HepG2 (cell line): Measurements from ENCODE around the gene BCAS3. TPM values are rescaled to one million over a fixed set of nuclear protein-coding genes. Genes with fewer than 3 reads are reported as not detected.

Experiments used
- DNMT3B ChIP-seq: conservative IDR thresholded peaks from 2 replicates; pipeline ENCODE4 v1.6.1; 2016; ENCODE audit warnings: missing biosample characterization, control low read depth
- HNRNPLL ChIP-seq: fragments of 200-400 bp; formaldehyde crosslinking; IDR thresholded peaks from 2 replicates; pipeline ENCODE4 v1.6.1; 2017; ENCODE audit warnings: mild to moderate bottlenecking, low read depth, low read length; ENCODE audit not compliant: poor library complexity, severe bottlenecking
- NCOA5 ChIP-seq: sonication (generic); formaldehyde crosslinking; IDR thresholded peaks from 2 replicates; pipeline ENCODE4 v1.4.0; 2020; ENCODE audit warnings: missing genetic modification reagents
- NFATC3 ChIP-seq: sonication (generic); formaldehyde crosslinking; IDR thresholded peaks from 2 replicates; pipeline ENCODE4 v1.5.1; 2020; ENCODE audit warnings: mild to moderate bottlenecking, missing genetic modification reagents
- YY1 ChIP-seq: IDR thresholded peaks from 2 replicates; pipeline ENCODE4 v1.6.1; 2011; ENCODE audit warnings: low read length, low read depth, moderate library complexity, mild to moderate bottlenecking; ENCODE audit not compliant: insufficient read depth, insufficient replicate concordance
- ZBTB21 ChIP-seq: sonication (generic); formaldehyde crosslinking; IDR thresholded peaks from 2 replicates; pipeline ENCODE4 v1.4.0; 2020; ENCODE audit warnings: missing genetic modification reagents
- ZFAT ChIP-seq: sonication (generic); formaldehyde crosslinking; conservative IDR thresholded peaks from 2 replicates; pipeline ENCODE4 v1.8.1; 2023; ENCODE audit warnings: missing genetic modification reagents, inconsistent platforms
- ZFP90 ChIP-seq: sonication (generic); formaldehyde crosslinking; IDR thresholded peaks from 2 replicates; pipeline ENCODE4 v1.8.0; 2022; ENCODE audit warnings: missing genetic modification reagents, mild to moderate bottlenecking, inconsistent platforms, borderline replicate concordance
- ZNF354B ChIP-seq: sonication (generic); formaldehyde crosslinking; IDR thresholded peaks from 2 replicates; pipeline ENCODE4 v1.8.0; 2022; ENCODE audit warnings: mild to moderate bottlenecking, missing genetic modification reagents
- ZNF777 ChIP-seq: sonication (generic); formaldehyde crosslinking; IDR thresholded peaks from 2 replicates; pipeline ENCODE4 v1.4.0; 2020; ENCODE audit warnings: missing genetic modification reagents
- ZZZ3 ChIP-seq: sonication (generic); formaldehyde crosslinking; IDR thresholded peaks from 2 replicates; pipeline ENCODE4 v1.4.0; 2020; ENCODE audit warnings: missing genetic modification reagents, mild to moderate bottlenecking, borderline replicate concordance
- polyA plus RNA-seq, 8 experiments: library from polyadenylated mRNA; depleted of rRNA in 3 of 8; stranded (reverse) in 7 of 8; unstranded in 1 of 8; fragments of >200 nt; fragmentation: Illumina TruSeq in 4 of 8; extraction: Trizol in 4 of 8; gene quantifications; 2 replicates each; pipeline versions ENCODE4 v1.2.1 to v1.2.3, GENCODE V29; 2011 to 2016; ENCODE audit warnings: low read depth in 4 of 8, missing spikeins in 1 of 8, mixed read lengths in 1 of 8; ENCODE audit not compliant: insufficient read depth in 1 of 8
- total RNA-seq, 5 experiments: library from RNA; depleted of rRNA; stranded (reverse); fragments of >200 nt; fragmentation: Illumina TruSeq; extraction: Trizol; gene quantifications; 2 replicates each; pipeline ENCODE4 v1.2.3, GENCODE V29; 2016; ENCODE audit warnings: low read depth in 1 of 5
- TF ChIP-seq, protein P1 (sequence below): sonication (generic); formaldehyde crosslinking; IDR thresholded peaks from 2 replicates; pipeline ENCODE4 v1.5.0; 2020; ENCODE audit warnings: missing genetic modification reagents
- TF ChIP-seq, protein P2 (sequence below): sonication (generic); formaldehyde crosslinking; conservative IDR thresholded peaks from 2 replicates; pipeline ENCODE4 v1.4.0; 2020; ENCODE audit warnings: missing genetic modification reagents
- TF ChIP-seq, protein P3 (sequence below): IDR thresholded peaks from 2 replicates; pipeline ENCODE4 v1.4.0; 2020; ENCODE audit warnings: mild to moderate bottlenecking, missing genetic modification reagents
- TF ChIP-seq, protein P4 (sequence below): fragments of 450-650 bp; IDR thresholded peaks from 2 replicates; pipeline ENCODE4 v1.6.1; 2016
- TF ChIP-seq, protein P5 (sequence below): sonication (generic); formaldehyde crosslinking; IDR thresholded peaks from 2 replicates; pipeline ENCODE4 v1.4.0; 2020; ENCODE audit warnings: missing genetic modification reagents, borderline replicate concordance

BCAS3 gene
- total and polyA plus RNA-seq, 2 of the 13 experiments (the other 11 are each of a cell fraction or from before 2014, with no cell fraction given): 10.7 to 11.2 TPM

DNA sequence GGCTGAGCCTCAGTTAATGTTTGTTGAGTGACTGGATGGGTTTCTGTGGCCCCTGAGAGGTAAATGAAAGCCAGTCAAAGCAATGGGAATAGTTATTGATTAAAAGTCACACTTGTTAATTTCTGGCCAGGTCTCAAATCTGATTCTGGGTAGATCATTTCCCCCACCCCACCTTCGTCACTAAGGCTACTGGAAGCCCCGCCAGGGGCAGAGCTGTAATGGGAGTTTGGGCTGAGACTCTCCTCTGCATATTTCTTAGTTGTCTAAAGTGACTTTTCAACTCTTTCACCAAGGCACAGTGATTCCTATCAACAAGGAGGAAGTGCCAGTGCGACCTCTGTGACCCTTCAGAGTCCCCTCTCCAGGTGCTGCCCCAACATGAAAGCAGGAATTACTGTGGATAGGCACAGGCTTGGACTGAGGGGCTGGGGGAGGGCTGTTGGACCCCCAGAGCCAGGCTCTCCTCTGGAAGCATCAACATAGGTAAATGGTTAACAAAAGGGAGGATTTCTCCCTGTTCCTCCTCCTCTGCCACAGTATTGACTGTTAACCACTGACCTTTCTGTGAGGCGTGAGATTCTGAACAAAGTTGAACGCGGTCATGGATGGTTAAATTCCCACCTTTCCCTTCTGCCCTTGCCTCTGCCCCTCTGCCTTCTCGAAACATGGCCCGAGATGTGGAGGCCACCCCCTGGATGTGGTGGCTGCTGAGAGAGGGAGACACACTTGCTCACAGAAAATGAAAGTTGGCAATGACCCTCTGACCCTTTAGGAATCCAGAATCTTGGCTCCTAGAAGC is 701.2 kb downstream of the BCAS3 start (continued):
- TF ChIP-seq, protein P1, sequence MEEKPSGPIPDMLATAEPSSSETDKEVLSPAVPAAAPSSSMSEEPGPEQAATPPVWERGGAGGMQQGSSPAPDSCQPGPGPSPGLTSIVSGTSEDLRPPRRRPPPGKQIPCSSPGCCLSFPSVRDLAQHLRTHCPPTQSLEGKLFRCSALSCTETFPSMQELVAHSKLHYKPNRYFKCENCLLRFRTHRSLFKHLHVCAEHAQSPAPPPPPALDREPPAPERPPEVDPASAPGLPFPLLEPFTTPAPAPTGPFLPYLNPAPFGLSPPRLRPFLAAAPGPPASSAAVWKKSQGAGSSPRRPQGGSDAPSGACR: peak; percentile 31; the same call in 1 of the 2 replicates
- TF ChIP-seq, protein P2, sequence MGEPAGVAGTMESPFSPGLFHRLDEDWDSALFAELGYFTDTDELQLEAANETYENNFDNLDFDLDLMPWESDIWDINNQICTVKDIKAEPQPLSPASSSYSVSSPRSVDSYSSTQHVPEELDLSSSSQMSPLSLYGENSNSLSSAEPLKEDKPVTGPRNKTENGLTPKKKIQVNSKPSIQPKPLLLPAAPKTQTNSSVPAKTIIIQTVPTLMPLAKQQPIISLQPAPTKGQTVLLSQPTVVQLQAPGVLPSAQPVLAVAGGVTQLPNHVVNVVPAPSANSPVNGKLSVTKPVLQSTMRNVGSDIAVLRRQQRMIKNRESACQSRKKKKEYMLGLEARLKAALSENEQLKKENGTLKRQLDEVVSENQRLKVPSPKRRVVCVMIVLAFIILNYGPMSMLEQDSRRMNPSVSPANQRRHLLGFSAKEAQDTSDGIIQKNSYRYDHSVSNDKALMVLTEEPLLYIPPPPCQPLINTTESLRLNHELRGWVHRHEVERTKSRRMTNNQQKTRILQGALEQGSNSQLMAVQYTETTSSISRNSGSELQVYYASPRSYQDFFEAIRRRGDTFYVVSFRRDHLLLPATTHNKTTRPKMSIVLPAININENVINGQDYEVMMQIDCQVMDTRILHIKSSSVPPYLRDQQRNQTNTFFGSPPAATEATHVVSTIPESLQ: no peak
- no peak for TF ChIP-seq YY1
- no peak for TF ChIP-seq NCOA5 (CRISPR knock-in tag)
- no peak for TF ChIP-seq ZFP90 (CRISPR knock-in tag)
- TF ChIP-seq, protein P3, sequence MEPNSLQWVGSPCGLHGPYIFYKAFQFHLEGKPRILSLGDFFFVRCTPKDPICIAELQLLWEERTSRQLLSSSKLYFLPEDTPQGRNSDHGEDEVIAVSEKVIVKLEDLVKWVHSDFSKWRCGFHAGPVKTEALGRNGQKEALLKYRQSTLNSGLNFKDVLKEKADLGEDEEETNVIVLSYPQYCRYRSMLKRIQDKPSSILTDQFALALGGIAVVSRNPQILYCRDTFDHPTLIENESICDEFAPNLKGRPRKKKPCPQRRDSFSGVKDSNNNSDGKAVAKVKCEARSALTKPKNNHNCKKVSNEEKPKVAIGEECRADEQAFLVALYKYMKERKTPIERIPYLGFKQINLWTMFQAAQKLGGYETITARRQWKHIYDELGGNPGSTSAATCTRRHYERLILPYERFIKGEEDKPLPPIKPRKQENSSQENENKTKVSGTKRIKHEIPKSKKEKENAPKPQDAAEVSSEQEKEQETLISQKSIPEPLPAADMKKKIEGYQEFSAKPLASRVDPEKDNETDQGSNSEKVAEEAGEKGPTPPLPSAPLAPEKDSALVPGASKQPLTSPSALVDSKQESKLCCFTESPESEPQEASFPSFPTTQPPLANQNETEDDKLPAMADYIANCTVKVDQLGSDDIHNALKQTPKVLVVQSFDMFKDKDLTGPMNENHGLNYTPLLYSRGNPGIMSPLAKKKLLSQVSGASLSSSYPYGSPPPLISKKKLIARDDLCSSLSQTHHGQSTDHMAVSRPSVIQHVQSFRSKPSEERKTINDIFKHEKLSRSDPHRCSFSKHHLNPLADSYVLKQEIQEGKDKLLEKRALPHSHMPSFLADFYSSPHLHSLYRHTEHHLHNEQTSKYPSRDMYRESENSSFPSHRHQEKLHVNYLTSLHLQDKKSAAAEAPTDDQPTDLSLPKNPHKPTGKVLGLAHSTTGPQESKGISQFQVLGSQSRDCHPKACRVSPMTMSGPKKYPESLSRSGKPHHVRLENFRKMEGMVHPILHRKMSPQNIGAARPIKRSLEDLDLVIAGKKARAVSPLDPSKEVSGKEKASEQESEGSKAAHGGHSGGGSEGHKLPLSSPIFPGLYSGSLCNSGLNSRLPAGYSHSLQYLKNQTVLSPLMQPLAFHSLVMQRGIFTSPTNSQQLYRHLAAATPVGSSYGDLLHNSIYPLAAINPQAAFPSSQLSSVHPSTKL: peak; percentile 25; the same call in 1 of the 2 replicates
- TF ChIP-seq, protein P4, sequence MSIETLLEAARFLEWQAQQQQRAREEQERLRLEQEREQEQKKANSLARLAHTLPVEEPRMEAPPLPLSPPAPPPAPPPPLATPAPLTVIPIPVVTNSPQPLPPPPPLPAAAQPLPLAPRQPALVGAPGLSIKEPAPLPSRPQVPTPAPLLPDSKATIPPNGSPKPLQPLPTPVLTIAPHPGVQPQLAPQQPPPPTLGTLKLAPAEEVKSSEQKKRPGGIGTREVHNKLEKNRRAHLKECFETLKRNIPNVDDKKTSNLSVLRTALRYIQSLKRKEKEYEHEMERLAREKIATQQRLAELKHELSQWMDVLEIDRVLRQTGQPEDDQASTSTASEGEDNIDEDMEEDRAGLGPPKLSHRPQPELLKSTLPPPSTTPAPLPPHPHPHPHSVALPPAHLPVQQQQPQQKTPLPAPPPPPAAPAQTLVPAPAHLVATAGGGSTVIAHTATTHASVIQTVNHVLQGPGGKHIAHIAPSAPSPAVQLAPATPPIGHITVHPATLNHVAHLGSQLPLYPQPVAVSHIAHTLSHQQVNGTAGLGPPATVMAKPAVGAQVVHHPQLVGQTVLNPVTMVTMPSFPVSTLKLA: no peak
- no peak for TF ChIP-seq ZZZ3
- no peak for TF ChIP-seq ZNF354B
- TF ChIP-seq HNRNPLL: no peak
- TF ChIP-seq, protein P5, sequence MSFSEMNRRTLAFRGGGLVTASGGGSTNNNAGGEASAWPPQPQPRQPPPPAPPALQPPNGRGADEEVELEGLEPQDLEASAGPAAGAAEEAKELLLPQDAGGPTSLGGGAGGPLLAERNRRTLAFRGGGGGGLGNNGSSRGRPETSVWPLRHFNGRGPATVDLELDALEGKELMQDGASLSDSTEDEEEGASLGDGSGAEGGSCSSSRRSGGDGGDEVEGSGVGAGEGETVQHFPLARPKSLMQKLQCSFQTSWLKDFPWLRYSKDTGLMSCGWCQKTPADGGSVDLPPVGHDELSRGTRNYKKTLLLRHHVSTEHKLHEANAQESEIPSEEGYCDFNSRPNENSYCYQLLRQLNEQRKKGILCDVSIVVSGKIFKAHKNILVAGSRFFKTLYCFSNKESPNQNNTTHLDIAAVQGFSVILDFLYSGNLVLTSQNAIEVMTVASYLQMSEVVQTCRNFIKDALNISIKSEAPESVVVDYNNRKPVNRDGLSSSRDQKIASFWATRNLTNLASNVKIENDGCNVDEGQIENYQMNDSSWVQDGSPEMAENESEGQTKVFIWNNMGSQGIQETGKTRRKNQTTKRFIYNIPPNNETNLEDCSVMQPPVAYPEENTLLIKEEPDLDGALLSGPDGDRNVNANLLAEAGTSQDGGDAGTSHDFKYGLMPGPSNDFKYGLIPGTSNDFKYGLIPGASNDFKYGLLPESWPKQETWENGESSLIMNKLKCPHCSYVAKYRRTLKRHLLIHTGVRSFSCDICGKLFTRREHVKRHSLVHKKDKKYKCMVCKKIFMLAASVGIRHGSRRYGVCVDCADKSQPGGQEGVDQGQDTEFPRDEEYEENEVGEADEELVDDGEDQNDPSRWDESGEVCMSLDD: no peak
- no peak for TF ChIP-seq NFATC3 (CRISPR knock-in tag)
- no peak for TF ChIP-seq ZBTB21 (CRISPR knock-in tag)
- TF ChIP-seq ZFAT (CRISPR knock-in tag): no peak
- TF ChIP-seq DNMT3B: no peak
- TF ChIP-seq ZNF777 (CRISPR knock-in tag): no peak
